GM18498 (cell line): ENCODE results near the gene PAX3.
"Not testable (repeated sequence)": the region's sequence is repeated elsewhere in the genome, so short reads cannot be mapped to it uniquely, and the experiment has no call there.

Experiments
- ATAC-seq: cut with Tn5 transposase; IDR thresholded peaks from one replicate; pipeline ENCODE4 v1.9.1; 2021; ENCODE audit warnings: mild to moderate bottlenecking, moderate library complexity; ENCODE audit not compliant: unreplicated experiment

The PAX3 gene

GRCh38 chr2:222160125-222160524 lies 138.7 kb downstream of the PAX3 start:
- no peak for ATAC-seq

- no peak for ATAC-seq
Measured at GRCh38 chr2:222159221-222159620, 139.6 kb downstream of the PAX3 start.

- ATAC-seq: not testable (repeated sequence)
Measured at GRCh38 chr2:222155003-222155664, 143.7 kb downstream of the PAX3 start.
